HEK293 (cell line): ENCODE data around the gene GREM1.

Source experiments
- ZBTB1 ChIP-seq: fragments of 450-650 bp; formaldehyde crosslinking; IDR thresholded peaks from 2 replicates; pipeline ENCODE4 v1.5.1; 2016; ENCODE audit warnings: missing biosample characterization, missing genetic modification characterization
- ZEB2 ChIP-seq: fragments of 450-650 bp; formaldehyde crosslinking; IDR thresholded peaks from 2 replicates; pipeline ENCODE4 v1.5.1; 2016; ENCODE audit warnings: missing biosample characterization, missing genetic modification characterization
- TF ChIP-seq, protein P1 (sequence below): fragments of 450-650 bp; formaldehyde crosslinking; IDR thresholded peaks from 2 replicates; pipeline ENCODE4 v1.5.1; 2016; ENCODE audit warnings: missing biosample characterization, missing genetic modification characterization

GRCh38 chr15:32765236-32765635 lies 47.4 kb downstream of the GREM1 start:
- TF ChIP-seq ZEB2 (tag by site-specific recombination) (no peak), ZBTB1 (tag by site-specific recombination) (no peak)
- TF ChIP-seq, protein P1, sequence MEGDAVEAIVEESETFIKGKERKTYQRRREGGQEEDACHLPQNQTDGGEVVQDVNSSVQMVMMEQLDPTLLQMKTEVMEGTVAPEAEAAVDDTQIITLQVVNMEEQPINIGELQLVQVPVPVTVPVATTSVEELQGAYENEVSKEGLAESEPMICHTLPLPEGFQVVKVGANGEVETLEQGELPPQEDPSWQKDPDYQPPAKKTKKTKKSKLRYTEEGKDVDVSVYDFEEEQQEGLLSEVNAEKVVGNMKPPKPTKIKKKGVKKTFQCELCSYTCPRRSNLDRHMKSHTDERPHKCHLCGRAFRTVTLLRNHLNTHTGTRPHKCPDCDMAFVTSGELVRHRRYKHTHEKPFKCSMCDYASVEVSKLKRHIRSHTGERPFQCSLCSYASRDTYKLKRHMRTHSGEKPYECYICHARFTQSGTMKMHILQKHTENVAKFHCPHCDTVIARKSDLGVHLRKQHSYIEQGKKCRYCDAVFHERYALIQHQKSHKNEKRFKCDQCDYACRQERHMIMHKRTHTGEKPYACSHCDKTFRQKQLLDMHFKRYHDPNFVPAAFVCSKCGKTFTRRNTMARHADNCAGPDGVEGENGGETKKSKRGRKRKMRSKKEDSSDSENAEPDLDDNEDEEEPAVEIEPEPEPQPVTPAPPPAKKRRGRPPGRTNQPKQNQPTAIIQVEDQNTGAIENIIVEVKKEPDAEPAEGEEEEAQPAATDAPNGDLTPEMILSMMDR (tag by site-specific recombination): no peak
